Subcutaneous adipose tissue (tissue), 4 donors: ENCODE results near the gene RNF25. TPM values are rescaled to one million over a fixed set of nuclear protein-coding genes. Genes with fewer than 3 reads are reported as not detected.

Experiments used
- total RNA-seq, 4 donors: library from RNA; depleted of rRNA; stranded (reverse); fragments of >200 nt; gene quantifications; one replicate each; pipeline ENCODE4 v1.1.0, GENCODE V29; 2016
- TF ChIP-seq, protein P1 (sequence below): fragments of 450-650 bp; IDR thresholded peaks from one replicate; pipeline ENCODE4 v1.5.1; 2016; ENCODE audit warnings: low read depth, mild to moderate bottlenecking, control low read depth, antibody characterized with exemption, moderate library complexity

RNF25 gene
- total RNA-seq, 4 donors from 2014 or later = 7.5 to 13.7 (median 12.0) TPM

DNA sequence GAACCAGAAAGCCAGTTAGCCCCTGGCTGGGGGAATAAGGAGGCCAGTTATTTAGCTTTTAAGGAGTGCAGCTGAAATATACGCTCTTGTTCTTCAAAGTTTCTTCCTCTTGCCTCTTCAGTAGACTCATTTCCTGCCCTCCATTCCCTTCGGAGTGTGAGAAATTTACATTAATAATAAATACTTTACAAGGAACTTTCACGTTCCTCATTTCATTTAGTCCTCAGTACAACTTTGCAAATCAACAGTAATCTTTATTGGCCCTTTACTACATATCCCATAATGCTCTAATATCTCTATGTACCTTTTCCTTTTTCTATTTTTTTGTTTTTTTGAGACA, 48.5 kb downstream of the RNF25 start:
- TF ChIP-seq, protein P1, sequence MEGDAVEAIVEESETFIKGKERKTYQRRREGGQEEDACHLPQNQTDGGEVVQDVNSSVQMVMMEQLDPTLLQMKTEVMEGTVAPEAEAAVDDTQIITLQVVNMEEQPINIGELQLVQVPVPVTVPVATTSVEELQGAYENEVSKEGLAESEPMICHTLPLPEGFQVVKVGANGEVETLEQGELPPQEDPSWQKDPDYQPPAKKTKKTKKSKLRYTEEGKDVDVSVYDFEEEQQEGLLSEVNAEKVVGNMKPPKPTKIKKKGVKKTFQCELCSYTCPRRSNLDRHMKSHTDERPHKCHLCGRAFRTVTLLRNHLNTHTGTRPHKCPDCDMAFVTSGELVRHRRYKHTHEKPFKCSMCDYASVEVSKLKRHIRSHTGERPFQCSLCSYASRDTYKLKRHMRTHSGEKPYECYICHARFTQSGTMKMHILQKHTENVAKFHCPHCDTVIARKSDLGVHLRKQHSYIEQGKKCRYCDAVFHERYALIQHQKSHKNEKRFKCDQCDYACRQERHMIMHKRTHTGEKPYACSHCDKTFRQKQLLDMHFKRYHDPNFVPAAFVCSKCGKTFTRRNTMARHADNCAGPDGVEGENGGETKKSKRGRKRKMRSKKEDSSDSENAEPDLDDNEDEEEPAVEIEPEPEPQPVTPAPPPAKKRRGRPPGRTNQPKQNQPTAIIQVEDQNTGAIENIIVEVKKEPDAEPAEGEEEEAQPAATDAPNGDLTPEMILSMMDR = no peak

DNA sequence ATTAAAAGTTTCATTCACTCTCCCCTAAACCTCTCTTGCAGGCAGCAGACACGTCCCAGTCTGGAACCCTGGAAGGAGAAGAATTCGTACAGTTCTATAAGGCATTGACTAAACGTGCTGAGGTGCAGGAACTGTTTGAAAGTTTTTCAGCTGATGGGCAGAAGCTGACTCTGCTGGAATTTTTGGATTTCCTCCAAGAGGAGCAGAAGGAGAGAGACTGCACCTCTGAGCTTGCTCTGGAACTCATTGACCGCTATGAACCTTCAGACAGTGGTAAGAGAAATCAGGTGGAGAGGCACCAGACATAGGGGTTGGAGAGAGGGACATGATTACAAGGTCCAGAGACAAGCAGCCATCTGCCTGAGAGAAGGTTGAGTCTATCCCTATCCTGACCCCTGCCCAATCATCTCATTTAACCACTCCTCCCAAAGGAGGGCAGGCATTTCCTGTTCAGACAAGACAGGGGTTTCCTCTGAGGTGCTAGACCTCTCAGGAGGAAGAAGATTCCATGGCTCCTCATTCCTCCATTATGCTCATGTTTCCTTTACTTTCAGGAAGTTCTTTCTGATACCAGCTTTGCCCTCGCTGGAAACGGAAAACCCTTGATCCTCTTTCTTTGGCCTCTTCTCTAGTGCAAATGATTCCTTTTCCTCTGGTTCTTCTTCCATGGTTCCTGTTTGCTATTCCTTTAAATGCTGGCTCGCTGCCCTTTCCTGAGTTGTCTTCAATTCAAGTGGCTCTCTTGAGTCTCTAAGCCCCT, 49.0 kb downstream of the RNF25 start:
- TF ChIP-seq, protein P1 = no peak

DNA sequence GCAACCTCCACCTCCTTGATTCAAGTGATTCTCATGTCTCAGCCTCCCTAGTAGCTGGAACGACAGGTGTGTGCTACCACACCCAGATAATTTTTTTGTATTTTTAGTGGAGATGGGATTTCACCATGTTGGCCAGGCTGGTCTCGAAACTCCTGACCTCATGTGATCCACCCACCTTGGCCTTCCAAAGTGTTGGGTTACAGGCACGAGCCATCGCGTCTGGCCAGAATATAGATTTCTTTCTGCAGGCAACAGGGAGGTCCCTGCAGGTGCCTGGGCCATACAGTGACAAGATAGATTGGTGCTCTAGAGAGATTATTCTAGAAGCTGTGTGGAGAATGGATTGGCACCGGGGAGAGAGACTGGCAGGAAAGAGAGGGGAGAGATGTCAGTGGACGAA, 50.8 kb downstream of the RNF25 start:
- TF ChIP-seq, protein P1 = no peak

DNA sequence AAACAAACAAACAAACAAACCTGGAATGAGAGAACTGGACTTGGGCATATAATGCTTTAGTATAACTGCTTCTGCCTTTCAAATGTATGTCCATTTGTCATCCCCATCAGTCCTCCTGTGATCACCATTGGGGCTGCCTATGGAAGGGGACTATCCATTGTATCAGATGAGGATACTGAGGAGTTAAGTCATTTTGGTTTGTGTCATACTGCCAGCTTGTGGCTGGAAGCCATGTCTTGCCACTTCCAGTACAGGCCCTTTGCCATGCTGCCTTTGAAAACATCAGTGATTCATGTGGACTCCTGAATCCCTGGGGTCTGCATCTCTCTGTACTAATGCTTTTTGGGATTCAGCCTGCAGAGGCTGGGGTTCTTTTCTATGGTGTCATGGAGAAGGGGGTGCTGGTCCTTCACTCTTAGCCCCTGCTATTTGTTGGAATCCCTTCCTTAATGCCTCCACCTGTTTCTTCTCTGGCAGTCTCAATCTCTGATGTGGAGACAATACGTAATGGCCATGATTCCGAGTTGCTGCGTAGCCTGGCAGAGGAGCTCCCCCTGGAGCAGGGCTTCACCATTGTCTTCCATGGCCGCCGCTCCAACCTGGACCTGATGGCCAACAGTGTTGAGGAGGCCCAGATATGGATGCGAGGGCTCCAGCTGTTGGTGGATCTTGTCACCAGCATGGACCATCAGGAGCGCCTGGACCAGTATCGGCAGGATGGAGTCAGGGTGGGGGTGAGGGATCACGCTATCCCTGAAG, 53.5 kb downstream of the RNF25 start:
- TF ChIP-seq, protein P1 = no peak

DNA sequence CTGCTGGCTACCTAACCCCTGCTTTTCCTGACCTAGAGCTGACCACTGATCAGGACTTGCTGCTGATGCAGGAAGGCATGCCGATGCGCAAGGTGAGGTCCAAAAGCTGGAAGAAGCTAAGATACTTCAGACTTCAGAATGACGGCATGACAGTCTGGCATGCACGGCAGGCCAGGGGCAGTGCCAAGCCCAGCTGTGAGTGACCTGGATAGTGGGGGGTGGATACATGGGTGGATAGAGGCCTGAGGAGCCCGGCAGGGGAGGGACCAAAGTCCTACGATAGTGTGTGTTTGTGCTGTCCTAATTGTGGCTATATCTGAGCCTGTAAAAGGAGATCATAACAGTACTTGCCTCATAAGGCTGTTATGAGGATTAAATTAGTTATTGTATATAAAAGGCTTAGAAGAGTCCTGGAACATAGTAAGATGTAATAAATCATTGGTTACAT, 55.9 kb downstream of the RNF25 start:
- TF ChIP-seq, protein P1 = no peak

Other genes with a start within 250 kb of the RNF25 start
- gene USP37, start 103.7 kb downstream of the RNF25 start, total RNA-seq = 10 to 100 TPM; 11.2 to 13.4 (median 11.7) TPM
- gene CNOT9, start 103.2 kb downstream of the RNF25 start, total RNA-seq = 10 to 100 TPM; 22.6 to 53.8 (median 31.9) TPM
- gene PLCD4, start 64.1 kb downstream of the RNF25 start, total RNA-seq = 1 to 10 TPM; 1.1 to 2.6 (median 1.6) TPM
- gene ZNF142, start 12.4 kb downstream of the RNF25 start, total RNA-seq = 10 to 100 TPM in 3 of 4 donors, 1 to 10 TPM in 1; 8.5 to 31.1 (median 11.9) TPM
- 10 to 100 TPM; 14.8 to 38.8 (median 24.9) TPM for gene BCS1L, start 12.3 kb downstream of the RNF25 start, total RNA-seq
- gene STK36, start 84 bp upstream of the RNF25 start, total RNA-seq = 10 to 100 TPM; 19.4 to 48.0 (median 26.8) TPM
- 10 to 100 TPM in 3 of 4 donors, 1 to 10 TPM in 1; 7.0 to 19.1 (median 15.4) TPM for gene TTLL4, start 38.8 kb upstream of the RNF25 start, total RNA-seq
- 100 to 1,000 TPM in 1 of 4 donors, 10 to 100 TPM in 3; 11.9 to 206 (median 22.6) TPM for gene CYP27A1, start 110.1 kb upstream of the RNF25 start, total RNA-seq
- not detected for gene PRKAG3, start 159.8 kb upstream of the RNF25 start, total RNA-seq
- 1 to 10 TPM in 1 of 4 donors, under 1 TPM in 1, not detected in 2; 0.34 to 2.0 TPM for gene WNT6, start 187.8 kb upstream of the RNF25 start, total RNA-seq
- not detected for gene WNT10A, start 208.8 kb upstream of the RNF25 start, total RNA-seq